Large intestine (tissue), 3 donors: ENCODE data around the gene KBTBD13. TPM values are rescaled to one million over a fixed set of nuclear protein-coding genes. Genes with fewer than 3 reads are reported as not detected.
A peak's percentile ranks its signal among the peaks of the same experiment; 100 is the strongest.
"Not testable (repeated sequence)": the region's sequence is repeated elsewhere in the genome, so short reads cannot be mapped to it uniquely, and the experiment has no call there.

Experiments used
- DNase-seq, 2 donors: peaks; one replicate each; pipeline versions ENCODE4 v3.0.0 to v3.0.0-alpha.2; 2013
- H3K27ac ChIP-seq: one replicate; pipeline ENCODE4 v1.5.1; 2013; ENCODE audit warnings: low read length
- H3K27me3 ChIP-seq: 2 replicates; pipeline ENCODE4 v1.6.1; 2013; ENCODE audit warnings: low read length; ENCODE audit not compliant: control insufficient read depth, insufficient read depth
- H3K36me3 ChIP-seq: 2 replicates; pipeline ENCODE4 v1.6.1; 2013; ENCODE audit warnings: low read length; ENCODE audit not compliant: control insufficient read depth, insufficient read depth
- H3K4me1 ChIP-seq: one replicate; pipeline ENCODE4 v1.6.1; 2013; ENCODE audit warnings: low read length; ENCODE audit not compliant: control insufficient read depth, insufficient read depth
- H3K4me3 ChIP-seq: one replicate; pipeline ENCODE4 v1.5.1; 2013; ENCODE audit warnings: low read length
- H3K9me3 ChIP-seq: one replicate; pipeline ENCODE4 v1.6.1; 2013; ENCODE audit warnings: mild to moderate bottlenecking, low read depth, low read length, moderate library complexity; ENCODE audit not compliant: control insufficient read depth
- WGBS: methylation state at CpG from one replicate; pipeline ENCODE4 v1.1.5; 2013; ENCODE audit warnings: low lambda C conversion rate; ENCODE audit not compliant: insufficient coverage; 5-methylcytosine and 5-hydroxymethylcytosine counted together
- polyA plus RNA-seq: library from polyadenylated mRNA; unstranded; fragments of 120-200 nt; gene quantifications from one replicate; pipeline ENCODE4 v1.2.1, GENCODE V29; 2013

The KBTBD13 gene
- polyA plus RNA-seq, 1 donor: 0.04 TPM

DNA sequence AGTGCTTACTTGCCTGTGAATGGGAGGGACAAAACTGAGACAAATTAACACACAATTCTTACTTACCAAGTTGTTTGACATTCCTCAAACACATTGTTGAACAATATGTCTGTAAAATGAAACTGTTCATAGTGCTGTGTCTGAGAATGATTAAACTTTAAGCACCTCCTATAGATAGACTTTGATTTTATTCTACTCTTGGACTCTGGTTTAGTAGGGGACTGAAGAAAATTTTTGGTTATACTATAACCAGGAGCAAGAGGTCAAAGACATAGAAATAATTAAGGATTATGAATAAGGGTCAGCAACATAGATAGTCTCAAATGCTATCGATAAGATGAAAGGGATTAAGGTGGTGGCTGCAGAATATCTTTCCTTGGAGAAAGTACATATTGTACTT lies 39.2 kb upstream of the KBTBD13 start:
- H3K4me1 ChIP-seq: peaks cover 62% of the 10 kb centered on the region
- H3K36me3 ChIP-seq: no peaks in the 10 kb centered on the region
- WGBS: 0% methylated on average over 1 of the region's 1 CpG
- no peaks in the 10 kb centered on the region for H3K27me3 ChIP-seq
- H3K27ac ChIP-seq: peak overlapping the region; percentile 83
- DNase-seq: peak in 1 of 2 donors; percentile 74
- H3K9me3 ChIP-seq: no peaks in the 10 kb centered on the region
- H3K4me3 ChIP-seq: no peak overlapping the region

DNA sequence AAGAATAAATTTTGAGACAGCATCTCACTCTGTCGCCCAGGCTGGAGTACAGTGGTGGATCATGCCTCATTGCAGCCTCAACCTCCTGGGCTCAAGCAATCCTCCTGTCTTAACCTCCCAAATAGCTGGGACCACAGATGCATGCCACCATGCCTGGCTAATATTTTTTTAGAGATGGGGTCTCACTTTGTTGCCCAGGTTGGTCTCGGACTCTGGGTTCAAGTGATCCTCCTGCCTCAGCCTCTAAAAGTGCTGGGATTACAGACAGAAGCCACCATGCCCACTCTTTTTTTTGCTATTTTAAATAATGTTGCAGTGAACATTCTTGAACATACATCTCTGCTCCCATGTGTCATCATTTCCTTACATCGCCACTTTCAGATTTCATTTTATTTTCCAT lies 38.1 kb upstream of the KBTBD13 start:
- Histone ChIP-seq H3K27ac (no peak overlapping the region), H3K4me1 (peaks cover 64% of the 10 kb centered on the region), H3K4me3 (no peak overlapping the region), H3K36me3 (no peaks in the 10 kb centered on the region), H3K27me3 (no peaks in the 10 kb centered on the region), H3K9me3 (no peaks in the 10 kb centered on the region)
- WGBS: 93% methylated on average over 2 of the region's 3 CpGs
- no peak for DNase-seq

GRCh38 chr15:65038836-65039235 lies 37.7 kb upstream of the KBTBD13 start:
- 60% methylated on average over 1 of the region's 5 CpGs for WGBS
- H3K27ac ChIP-seq: no peak overlapping the region
- H3K9me3 ChIP-seq: no peaks in the 10 kb centered on the region
- H3K4me3 ChIP-seq: no peak overlapping the region
- no peaks in the 10 kb centered on the region for H3K27me3 ChIP-seq
- no peaks in the 10 kb centered on the region for H3K36me3 ChIP-seq
- H3K4me1 ChIP-seq: peaks cover 66% of the 10 kb centered on the region
- no peak for DNase-seq

DNA sequence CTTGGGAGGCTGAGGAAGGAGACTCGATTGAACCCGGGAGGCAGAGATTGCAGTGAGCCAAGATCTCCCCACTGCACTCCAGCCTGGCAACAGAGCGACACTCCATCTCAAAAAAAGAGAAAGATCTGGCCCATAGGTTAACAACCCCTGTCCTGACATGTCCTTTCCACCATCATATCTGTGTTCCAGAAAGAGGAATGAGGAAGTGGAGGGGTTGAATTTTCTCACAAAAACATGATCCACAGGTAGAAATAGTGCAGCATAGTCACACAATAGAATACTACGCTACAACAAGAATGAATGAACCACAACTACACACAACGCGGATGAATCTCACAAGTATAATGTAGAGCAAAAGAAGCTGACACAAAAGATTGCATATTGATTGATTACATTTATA lies 36.1 kb upstream of the KBTBD13 start:
- peak in 1 of 2 donors; percentile 44 for DNase-seq
- no peak overlapping the region for H3K4me3 ChIP-seq
- H3K36me3 ChIP-seq: no peaks in the 10 kb centered on the region
- H3K4me1 ChIP-seq: peaks cover 68% of the 10 kb centered on the region
- H3K9me3 ChIP-seq: no peaks in the 10 kb centered on the region
- H3K27ac ChIP-seq: no peak overlapping the region
- no peaks in the 10 kb centered on the region for H3K27me3 ChIP-seq
- 100% methylated on average over 2 of the region's 6 CpGs for WGBS

GRCh38 chr15:65041787-65042186 lies 34.8 kb upstream of the KBTBD13 start:
- no peak overlapping the region for H3K27ac ChIP-seq
- peaks cover 63% of the 10 kb centered on the region for H3K4me1 ChIP-seq
- DNase-seq: no peak
- 33% methylated on average over 1 of the region's 2 CpGs for WGBS
- no peaks in the 10 kb centered on the region for H3K9me3 ChIP-seq
- no peak overlapping the region for H3K4me3 ChIP-seq
- H3K36me3 ChIP-seq: no peaks in the 10 kb centered on the region
- H3K27me3 ChIP-seq: no peaks in the 10 kb centered on the region

GRCh38 chr15:65042776-65043327 lies 33.7 kb upstream of the KBTBD13 start:
- Histone ChIP-seq H3K4me3 (no peak overlapping the region), H3K27me3 (no peaks in the 10 kb centered on the region), H3K4me1 (peaks cover 58% of the 10 kb centered on the region), H3K9me3 (no peaks in the 10 kb centered on the region), H3K36me3 (no peaks in the 10 kb centered on the region), H3K27ac (peak overlapping the region; percentile 95)
- DNase-seq: peak in 1 of 2 donors; percentile 77
- WGBS: no CpG with 5 or more reads among the region's 4 CpGs

DNA sequence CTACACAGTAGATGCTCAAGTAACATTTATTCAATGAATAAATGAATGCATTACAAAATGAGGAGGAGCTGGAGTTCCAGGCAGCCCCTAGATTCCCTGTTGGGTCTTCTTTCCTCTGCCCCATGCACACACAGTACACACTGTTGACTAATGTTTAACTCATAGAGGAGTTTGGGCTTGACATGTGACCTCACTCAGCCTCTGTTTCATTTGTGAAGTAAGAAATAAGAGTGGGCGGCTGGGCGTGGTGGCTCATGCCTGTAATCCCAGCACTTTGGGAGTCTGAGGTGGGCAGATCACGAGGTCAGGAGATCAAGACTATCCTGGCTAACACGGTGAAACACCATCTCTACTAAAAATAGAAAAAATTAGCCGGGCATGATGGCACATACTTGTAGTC lies 32.3 kb upstream of the KBTBD13 start:
- H3K4me3 ChIP-seq: not testable (repeated sequence)
- WGBS: no CpG with 5 or more reads among the region's 5 CpGs
- H3K4me1 ChIP-seq: peaks cover 51% of the 10 kb centered on the region

GRCh38 chr15:65044724-65045481 lies 31.6 kb upstream of the KBTBD13 start, which contains the start of gene SLC51B:
SLC51B (plus strand) TSS chr15:65045387; CDS start chr15:65050005, 4,618 bp downstream.
- Histone ChIP-seq H3K4me1 (peaks cover 55% of the 10 kb centered on the region), H3K27me3 (no peaks in the 10 kb centered on the region), H3K4me3 (peak within 1 kb of the TSS; percentile 43), H3K36me3 (no peaks in the 10 kb centered on the region), H3K9me3 (no peaks in the 10 kb centered on the region), H3K27ac (peak within 1 kb of the TSS; percentile 95)
- DNase-seq: peak; percentile 95 to 98
- WGBS: no CpG with 5 or more reads among the region's 7 CpGs

More for the DNA sequence above, 32.3 kb upstream of the KBTBD13 start:
- H3K9me3 ChIP-seq, H3K27me3 ChIP-seq, H3K36me3 ChIP-seq: not testable (repeated sequence)
- peak overlapping the region; percentile 95 for H3K27ac ChIP-seq
- DNase-seq: peak; percentile 81 to 90

GRCh38 chr15:65048241-65048640 lies 28.3 kb upstream of the KBTBD13 start:
- Histone ChIP-seq H3K36me3 (peaks cover 10% of the 10 kb centered on the region), H3K4me1 (peaks cover 30% of the 10 kb centered on the region), H3K9me3 (no peaks in the 10 kb centered on the region), H3K27ac (no peak overlapping the region), H3K4me3 (no peak overlapping the region), H3K27me3 (no peaks in the 10 kb centered on the region)
- no peak for DNase-seq
- WGBS: 100% methylated on average over 1 of the region's 2 CpGs

DNA sequence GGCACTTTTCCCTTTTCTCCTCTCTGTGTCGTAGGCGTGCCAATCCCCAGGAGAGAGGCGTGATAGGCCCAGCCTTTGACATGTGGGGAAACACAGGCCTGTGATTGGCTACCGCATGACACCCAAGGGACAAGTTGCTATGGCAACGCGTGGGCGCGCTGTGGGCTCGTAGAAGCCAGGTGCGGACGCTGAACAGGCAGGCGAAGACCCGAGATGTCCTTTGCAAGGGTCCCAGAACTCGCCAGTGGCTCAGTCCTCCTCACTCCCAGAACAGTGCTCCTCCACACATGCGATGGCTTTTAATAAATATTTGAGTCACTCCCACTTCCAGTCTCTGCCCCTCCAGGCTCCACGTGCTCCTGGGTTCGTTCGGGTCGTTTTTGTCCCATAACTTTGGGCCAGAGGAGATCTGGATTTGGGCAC lies 27.1 kb upstream of the KBTBD13 start:
- peaks cover 14% of the 10 kb centered on the region for H3K36me3 ChIP-seq
- no peak overlapping the region for H3K27ac ChIP-seq
- H3K4me1 ChIP-seq: peaks cover 21% of the 10 kb centered on the region
- WGBS: no CpG with 5 or more reads among the region's 19 CpGs
- no peaks in the 10 kb centered on the region for H3K27me3 ChIP-seq
- H3K9me3 ChIP-seq: no peaks in the 10 kb centered on the region
- peak overlapping the region; percentile 21 for H3K4me3 ChIP-seq
- peak; percentile 86 to 88 for DNase-seq
